UCSD-AML1 (cell line): Measurements from ENCODE around the gene CSNK1G1.
A peak's percentile ranks its signal among the peaks of the same experiment; 100 is the strongest.

Experiments used
- DNase-seq: peaks from one replicate; lab custom pipeline; 2025; ENCODE audit not compliant: unreplicated experiment; lab: John Stamatoyannopoulos, UW

Gene CSNK1G1

GRCh38 chr15:64205202-64205601 is 150.8 kb downstream of the CSNK1G1 start:
- no peak for DNase-seq

- DNase-seq: no peak
Measured at GRCh38 chr15:64197425-64197824, 158.5 kb downstream of the CSNK1G1 start.

GRCh38 chr15:64193971-64194370 is 162.0 kb downstream of the CSNK1G1 start:
- no peak for DNase-seq

- no peak for DNase-seq
Measured at GRCh38 chr15:64191971-64192830, 163.8 kb downstream of the CSNK1G1 start.

DNA sequence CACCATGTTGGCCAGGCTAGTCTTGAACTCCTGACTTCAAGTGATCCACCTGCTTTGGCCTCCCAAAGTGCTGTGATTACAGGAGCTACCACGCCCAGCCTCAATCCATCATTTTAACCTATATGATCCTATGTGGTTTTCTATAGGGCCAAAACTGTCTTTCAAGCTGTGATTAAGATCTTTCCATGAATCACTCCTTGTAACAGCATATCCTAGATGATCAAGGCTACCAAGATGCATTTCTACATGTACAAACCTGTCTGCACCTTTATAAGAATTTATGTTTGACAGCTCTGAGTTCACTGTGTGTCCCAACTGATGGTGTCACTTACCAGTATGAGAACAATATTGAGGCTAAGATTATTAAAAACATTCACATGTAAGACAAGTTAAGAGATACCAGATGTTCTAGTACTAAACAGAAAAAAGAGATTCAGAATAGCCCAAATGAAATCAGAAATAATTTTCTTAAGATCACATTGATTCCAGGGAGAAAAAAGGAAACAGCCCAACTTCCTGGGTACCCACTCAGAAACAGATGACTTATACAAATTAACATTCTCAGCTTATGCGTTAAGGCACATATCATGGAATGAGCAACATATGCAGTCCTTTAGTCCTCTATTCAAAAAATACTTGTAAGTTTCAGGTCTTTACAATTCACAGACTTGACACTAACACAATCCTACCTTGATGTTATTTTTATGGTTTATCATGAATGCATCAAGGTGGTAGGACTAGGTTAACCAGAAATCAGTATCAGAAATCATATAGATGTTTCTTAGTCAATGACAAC is 168.4 kb downstream of the CSNK1G1 start:
- DNase-seq: no peak

GRCh38 chr15:64185146-64185911 is 170.6 kb downstream of the CSNK1G1 start:
- DNase-seq: no peak

DNA sequence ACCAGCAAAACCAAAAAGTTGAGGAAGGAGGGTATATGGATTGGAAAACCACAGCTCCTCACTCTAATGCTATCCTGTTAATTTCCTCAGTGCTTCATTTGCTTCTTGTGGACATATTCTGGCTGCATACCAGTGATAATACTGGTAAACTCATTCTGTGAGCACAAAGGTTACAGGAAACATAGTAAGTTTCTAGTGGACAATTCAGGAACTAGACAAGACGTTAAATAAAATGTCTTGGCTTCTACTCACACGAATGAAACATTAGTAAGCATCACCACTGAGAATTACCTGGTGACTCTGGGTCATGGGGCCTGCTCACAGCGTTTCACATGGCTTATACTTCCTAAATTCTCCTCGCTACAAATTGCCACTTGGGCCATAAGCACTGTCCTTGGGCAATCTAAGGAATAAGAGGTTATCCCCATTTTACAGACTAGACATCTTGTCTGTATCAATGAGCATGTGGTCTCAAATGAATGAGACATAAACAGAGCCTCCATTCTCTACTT is 173.1 kb downstream of the CSNK1G1 start:
- DNase-seq: no peak

DNA sequence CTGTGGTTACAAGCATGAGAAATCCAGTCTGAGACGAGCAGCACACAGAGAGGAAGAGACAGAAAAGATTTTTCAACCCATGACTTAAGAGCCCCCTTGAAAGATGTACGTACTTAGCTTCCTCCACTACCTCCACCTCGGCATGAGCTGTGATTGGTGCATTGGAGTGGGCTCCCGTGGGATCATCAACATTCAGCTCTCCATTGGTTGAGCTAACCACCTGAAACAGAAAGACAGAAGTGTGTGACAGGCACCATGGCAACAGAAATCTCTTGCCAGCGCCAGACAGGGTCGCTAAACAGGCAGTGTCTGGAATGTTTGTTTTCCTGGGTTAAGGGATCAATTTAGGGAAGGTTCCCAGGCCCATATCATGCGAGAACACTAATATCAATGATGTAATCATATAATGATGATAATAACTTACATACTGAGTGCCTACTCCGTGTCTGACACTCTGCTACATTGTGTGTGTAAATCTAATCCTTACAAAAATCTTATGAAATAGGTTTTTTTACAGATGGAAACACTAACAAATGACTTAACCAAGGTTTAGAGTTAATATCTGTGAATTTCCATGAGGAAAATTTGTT is 175.6 kb downstream of the CSNK1G1 start:
- DNase-seq: no peak

- DNase-seq: no peak
Measured at GRCh38 chr15:64166102-64166890, 189.7 kb downstream of the CSNK1G1 start.

DNA sequence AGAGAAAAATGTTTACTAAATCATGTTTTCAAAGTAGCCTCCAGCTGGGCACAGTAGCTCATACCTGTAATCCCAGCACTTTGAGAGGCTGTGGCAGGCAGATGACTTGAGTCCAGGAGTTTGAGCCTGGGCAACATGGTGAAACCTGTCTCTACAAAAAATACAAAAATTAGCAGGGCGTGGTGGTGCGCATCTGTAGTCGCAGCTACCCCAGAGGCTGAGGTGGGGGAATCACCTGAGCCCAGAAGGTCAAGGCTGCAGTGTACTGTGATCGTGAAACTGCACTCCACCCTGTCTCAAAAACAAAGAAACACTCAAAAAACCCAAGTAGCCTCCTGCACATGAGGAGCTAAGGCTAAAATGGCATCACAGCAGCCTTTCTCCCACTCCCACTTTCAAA is 191.5 kb downstream of the CSNK1G1 start:
- no peak for DNase-seq

GRCh38 chr15:64163659-64164362 is 192.2 kb downstream of the CSNK1G1 start:
- DNase-seq: peak; percentile 65

DNA sequence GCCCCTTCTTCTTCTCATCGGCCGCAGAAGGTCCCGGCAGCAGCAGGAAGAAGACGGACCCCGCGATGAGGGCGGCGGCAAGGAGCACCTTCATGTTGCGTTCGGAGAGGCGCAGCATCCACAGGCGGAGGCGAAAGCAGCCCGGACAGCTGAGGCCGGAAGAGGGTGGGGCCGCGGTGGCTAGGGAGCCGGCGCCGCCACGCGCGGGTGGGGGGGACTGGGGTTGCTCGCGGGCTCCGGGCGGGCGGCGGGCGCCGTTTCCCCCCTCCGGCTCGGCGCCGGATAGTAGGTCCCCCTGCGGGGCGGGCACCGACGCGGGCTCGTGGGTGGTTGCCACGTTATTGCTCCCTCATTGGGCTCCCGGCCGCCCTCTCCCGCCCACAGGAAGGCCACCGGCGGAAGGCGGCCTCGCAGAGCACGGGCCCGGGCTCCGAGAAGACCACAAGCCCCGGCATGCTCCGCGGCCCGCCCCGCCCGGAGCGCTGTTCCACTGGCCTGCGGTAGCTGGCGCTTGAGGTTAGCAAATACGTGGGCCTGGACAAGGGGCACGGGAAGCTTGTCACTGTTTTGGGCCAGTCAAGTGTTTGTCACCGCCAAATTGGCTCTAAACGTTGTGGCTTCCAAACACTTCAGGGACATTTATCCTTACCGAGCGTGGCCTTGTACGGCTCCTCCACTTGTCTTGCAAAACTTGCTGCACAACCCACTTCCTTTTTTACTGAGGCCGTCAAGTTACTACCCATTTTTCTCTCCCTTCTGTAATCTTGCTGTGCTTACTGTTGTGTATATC is 192.9 kb downstream of the CSNK1G1 start, which contains the start of gene PPIB:
PPIB (minus strand) TSS at position 154 of the 790 bp plus-strand sequence; CDS start at position 118, 36 bp downstream.
- DNase-seq: peak; percentile 99

DNA sequence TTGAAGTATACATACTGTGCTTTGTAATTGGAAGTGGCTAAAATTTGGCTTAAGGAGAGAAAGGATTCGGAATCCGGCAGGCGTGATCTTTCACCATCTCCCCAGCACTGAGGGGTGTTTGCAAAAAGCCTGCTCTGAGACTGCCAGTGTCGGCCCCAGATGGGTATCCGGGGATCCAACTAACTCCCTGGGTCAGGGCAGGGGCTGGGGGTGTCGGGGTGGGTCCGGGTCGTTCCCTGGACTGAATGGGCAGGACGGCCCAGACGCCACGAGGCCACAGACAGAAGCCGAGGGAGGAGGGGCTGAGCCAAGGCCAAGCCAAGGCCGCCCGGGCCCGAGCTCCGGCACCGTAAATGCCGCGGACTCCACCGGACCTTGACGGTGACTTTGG is 193.5 kb downstream of the CSNK1G1 start:
- DNase-seq: no peak

GRCh38 chr15:64161688-64162477 is 194.1 kb downstream of the CSNK1G1 start:
- no peak for DNase-seq

- DNase-seq: no peak
Measured at GRCh38 chr15:64158363-64159134, 197.4 kb downstream of the CSNK1G1 start.

GRCh38 chr15:64157599-64158125 is 198.3 kb downstream of the CSNK1G1 start:
- DNase-seq: no peak
